ENCODE results near the gene NOL3. TPM values are rescaled to one million over a fixed set of nuclear protein-coding genes. Genes with fewer than 3 reads are reported as not detected.

Gene NOL3
- total and polyA plus RNA-seq, 2 of the 13 experiments (the other 11 are each of a cell fraction or from before 2014, with no cell fraction given) = 5.7 to 20.5 TPM

GRCh38 chr16:67210069-67210937, 40.0 kb downstream of the NOL3 start (continued):
- no peak for TF ChIP-seq PREB (CRISPR knock-in tag; IDR thresholded peaks at IDR 0.05)
- TF ChIP-seq SNAI1 (CRISPR knock-in tag; IDR thresholded peaks at IDR 0.05; ENCODE audit: borderline replicate concordance) = no peak
- TF ChIP-seq ZNF468 (CRISPR knock-in tag; IDR thresholded peaks at IDR 0.05) = no peak
- no peak for TF ChIP-seq ZNF276 (CRISPR knock-in tag; IDR thresholded peaks at IDR 0.05; ENCODE audit: low read depth)
- no peak for TF ChIP-seq FLYWCH1 (CRISPR knock-in tag; IDR thresholded peaks at IDR 0.05)
- TF ChIP-seq ZNF343 (CRISPR knock-in tag; IDR thresholded peaks at IDR 0.05) = no peak
- TF ChIP-seq POLR2G (IDR thresholded peaks at IDR 0.05; ENCODE audit: low read depth, low read length) = no peak
- TF ChIP-seq MAFF (IDR thresholded peaks at IDR 0.05; ENCODE audit: low read depth, low read length) = no peak
- no peak for TF ChIP-seq CREM (IDR thresholded peaks at IDR 0.05)
- TF ChIP-seq CREM (CRISPR knock-in tag; IDR thresholded peaks at IDR 0.05) = no peak
- TF ChIP-seq SCMH1 (CRISPR knock-in tag; IDR thresholded peaks at IDR 0.05; ENCODE audit: borderline replicate concordance) = no peak
- TF ChIP-seq ZMAT5 (CRISPR knock-in tag; IDR thresholded peaks at IDR 0.05; ENCODE audit: borderline replicate concordance, low read depth) = no peak
- no peak for TF ChIP-seq JARID2 (CRISPR knock-in tag; IDR thresholded peaks at IDR 0.05; ENCODE audit: insufficient replicate concordance)
- TF ChIP-seq CEBPZ (IDR thresholded peaks at IDR 0.05; ENCODE audit: low read length) = no peak
- 0 out of 2 replicates have a peak, but pooled peaks have one; percentile 34 for TF ChIP-seq ZNF766 (CRISPR knock-in tag; IDR thresholded peaks at IDR 0.05; ENCODE audit: borderline replicate concordance)
- no peak for TF ChIP-seq KDM5B (CRISPR knock-in tag; IDR thresholded peaks at IDR 0.05; ENCODE audit: borderline replicate concordance)
- 0 out of 2 replicates have a peak, but pooled peaks have one; percentile 70 for TF ChIP-seq ZNF33B (CRISPR knock-in tag; IDR thresholded peaks at IDR 0.05)
- no peak for TF ChIP-seq PRDM4 (CRISPR knock-in tag; IDR thresholded peaks at IDR 0.05; ENCODE audit: borderline replicate concordance)
- TF ChIP-seq BATF2 (CRISPR knock-in tag; IDR thresholded peaks at IDR 0.05) = no peak
